HepG2 (cell line): ENCODE measurements around the gene TMC4. TPM values are rescaled to one million over a fixed set of nuclear protein-coding genes. Genes with fewer than 3 reads are reported as not detected.
A peak's percentile ranks its signal among the peaks of the same experiment; 100 is the strongest.

Experiments
- HOXA3 ChIP-seq: sonication (generic); formaldehyde crosslinking; IDR thresholded peaks from 2 replicates; pipeline ENCODE4 v1.5.0; 2020; ENCODE audit warnings: missing genetic modification reagents
- NCOA5 ChIP-seq: sonication (generic); formaldehyde crosslinking; IDR thresholded peaks from 2 replicates; pipeline ENCODE4 v1.4.0; 2020; ENCODE audit warnings: missing genetic modification reagents
- RBM39 ChIP-seq: fragments of 200-400 bp; formaldehyde crosslinking; IDR thresholded peaks from one replicate; pipeline ENCODE4 v1.6.1; 2018; ENCODE audit warnings: antibody characterized with exemption, mild to moderate bottlenecking, low read depth, low read length; ENCODE audit not compliant: poor library complexity, severe bottlenecking
- SMAD9 ChIP-seq: sonication (generic); formaldehyde crosslinking; IDR thresholded peaks from 2 replicates; pipeline ENCODE4 v1.5.1; 2020; ENCODE audit warnings: mild to moderate bottlenecking, missing genetic modification reagents
- SMARCC2 ChIP-seq: fragments of 450-650 bp; IDR thresholded peaks from 2 replicates; pipeline ENCODE4 v1.6.1; 2017; ENCODE audit warnings: antibody characterized with exemption, mild to moderate bottlenecking
- SNRNP70 ChIP-seq: fragments of 200-400 bp; formaldehyde crosslinking; IDR thresholded peaks from 2 replicates; pipeline ENCODE4 v1.6.1; 2017; ENCODE audit warnings: mild to moderate bottlenecking, low read depth, low read length, moderate library complexity
- TEAD3 ChIP-seq: optimal IDR thresholded peaks from 2 replicates; pipeline ENCODE3; 2016; ENCODE audit warnings: borderline replicate concordance
- TOE1 ChIP-seq: sonication (generic); formaldehyde crosslinking; IDR thresholded peaks from 2 replicates; pipeline ENCODE4 v1.4.0; 2020; ENCODE audit warnings: mild to moderate bottlenecking, missing genetic modification reagents
- ZNF143 ChIP-seq: sonication (generic); formaldehyde crosslinking; IDR thresholded peaks from 2 replicates; pipeline ENCODE4 v1.4.0; 2020; ENCODE audit warnings: missing genetic modification reagents
- ZNF292 ChIP-seq: sonication (generic); formaldehyde crosslinking; IDR thresholded peaks from 2 replicates; pipeline ENCODE4 v1.8.1; 2022; ENCODE audit warnings: mild to moderate bottlenecking, low read depth, missing genetic modification reagents, borderline replicate concordance
- ZNF460 ChIP-seq: sonication (generic); formaldehyde crosslinking; IDR thresholded peaks from 2 replicates; pipeline ENCODE4 v1.5.1; 2020; ENCODE audit warnings: missing genetic modification reagents, mild to moderate bottlenecking, borderline replicate concordance
- polyA plus RNA-seq, 8 experiments: library from polyadenylated mRNA; depleted of rRNA in 3 of 8; stranded (reverse) in 7 of 8; unstranded in 1 of 8; fragments of >200 nt; fragmentation: Illumina TruSeq in 4 of 8; extraction: Trizol in 4 of 8; gene quantifications; 2 replicates each; pipeline versions ENCODE4 v1.2.1 to v1.2.3, GENCODE V29; 2011 to 2016; ENCODE audit warnings: low read depth in 4 of 8, missing spikeins in 1 of 8, mixed read lengths in 1 of 8; ENCODE audit not compliant: insufficient read depth in 1 of 8
- total RNA-seq, 5 experiments: library from RNA; depleted of rRNA; stranded (reverse); fragments of >200 nt; fragmentation: Illumina TruSeq; extraction: Trizol; gene quantifications; 2 replicates each; pipeline ENCODE4 v1.2.3, GENCODE V29; 2016; ENCODE audit warnings: low read depth in 1 of 5
- TF ChIP-seq, protein P1 (sequence below), 2 experiments: sonication (generic) in 1 of 2; formaldehyde crosslinking in 1 of 2; IDR thresholded peaks; 2 replicates each; pipeline versions ENCODE4 v1.4.0 to v1.6.1; 2016 to 2020; ENCODE audit warnings: borderline replicate concordance in 1 of 2, low read depth in 1 of 2, mild to moderate bottlenecking in 1 of 2, missing genetic modification reagents in 1 of 2
- TF ChIP-seq, protein P2 (sequence below): sonication (generic); formaldehyde crosslinking; IDR thresholded peaks from 2 replicates; pipeline ENCODE4 v1.5.0; 2020; ENCODE audit warnings: mild to moderate bottlenecking, missing genetic modification reagents, moderate library complexity
- TF ChIP-seq, protein P3 (sequence below): IDR thresholded peaks from 2 replicates; pipeline ENCODE4 v1.6.1; 2016; ENCODE audit warnings: low read depth, borderline replicate concordance
- TF ChIP-seq, protein P4 (sequence below), 2 experiments: sonication (generic) in 1 of 2; formaldehyde crosslinking in 1 of 2; IDR thresholded peaks; 2 replicates each; pipeline versions ENCODE4 v1.5.1 to v1.6.1; 2011 to 2020; ENCODE audit warnings: borderline replicate concordance in 1 of 2, low read depth in 1 of 2, low read length in 1 of 2, mild to moderate bottlenecking in 1 of 2, missing genetic modification reagents in 1 of 2, moderate library complexity in 1 of 2
- TF ChIP-seq, protein P5 (sequence below): IDR thresholded peaks from 2 replicates; pipeline ENCODE4 v1.6.1; 2016; ENCODE audit warnings: control low read depth

TMC4 gene
- total and polyA plus RNA-seq, 2 of the 13 experiments (the other 11 are each of a cell fraction or from before 2014, with no cell fraction given) = 0.13 to 0.24 TPM

DNA sequence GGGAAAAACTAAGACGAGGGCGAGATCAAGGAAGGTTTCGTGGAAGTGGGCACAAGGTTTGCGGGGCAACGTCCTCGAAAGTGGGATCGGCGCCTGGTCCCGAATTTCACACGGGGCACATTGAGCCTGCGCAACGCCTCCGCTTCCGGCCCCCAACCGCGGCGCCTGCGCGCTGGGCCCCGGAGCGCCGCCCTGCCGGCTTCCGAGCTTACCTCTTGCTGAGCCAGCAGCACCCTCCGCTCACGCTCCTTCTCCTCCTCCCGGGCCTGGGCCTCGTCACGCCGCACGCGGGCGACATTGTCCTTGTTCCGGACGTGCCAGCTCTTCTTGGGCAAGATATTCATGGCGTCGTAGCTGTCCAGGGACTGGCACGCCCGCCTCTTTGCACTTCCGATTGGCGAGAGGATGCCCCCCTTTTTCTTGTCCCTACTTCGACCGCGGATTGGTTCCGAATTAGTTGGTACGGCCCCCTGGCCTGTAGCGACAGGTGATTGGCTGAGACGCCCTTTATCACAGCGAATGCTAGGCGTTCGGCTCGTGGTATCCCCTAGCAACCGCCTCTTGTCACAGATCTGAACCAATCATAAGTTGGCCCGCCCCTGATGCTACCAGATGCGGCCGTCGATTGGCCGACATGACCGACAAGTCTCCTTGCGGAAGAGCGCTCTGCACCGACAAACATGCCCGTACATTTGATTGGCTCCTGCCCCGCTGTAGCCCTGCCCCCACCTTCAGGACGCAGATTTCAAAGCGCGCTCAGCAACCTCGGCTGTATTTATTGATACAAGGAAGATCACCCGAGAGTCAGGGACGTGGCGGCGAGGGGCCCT is 13.4 kb downstream of the TMC4 start, which contains the start of gene LENG1 (continued):
- TF ChIP-seq, protein P1, sequence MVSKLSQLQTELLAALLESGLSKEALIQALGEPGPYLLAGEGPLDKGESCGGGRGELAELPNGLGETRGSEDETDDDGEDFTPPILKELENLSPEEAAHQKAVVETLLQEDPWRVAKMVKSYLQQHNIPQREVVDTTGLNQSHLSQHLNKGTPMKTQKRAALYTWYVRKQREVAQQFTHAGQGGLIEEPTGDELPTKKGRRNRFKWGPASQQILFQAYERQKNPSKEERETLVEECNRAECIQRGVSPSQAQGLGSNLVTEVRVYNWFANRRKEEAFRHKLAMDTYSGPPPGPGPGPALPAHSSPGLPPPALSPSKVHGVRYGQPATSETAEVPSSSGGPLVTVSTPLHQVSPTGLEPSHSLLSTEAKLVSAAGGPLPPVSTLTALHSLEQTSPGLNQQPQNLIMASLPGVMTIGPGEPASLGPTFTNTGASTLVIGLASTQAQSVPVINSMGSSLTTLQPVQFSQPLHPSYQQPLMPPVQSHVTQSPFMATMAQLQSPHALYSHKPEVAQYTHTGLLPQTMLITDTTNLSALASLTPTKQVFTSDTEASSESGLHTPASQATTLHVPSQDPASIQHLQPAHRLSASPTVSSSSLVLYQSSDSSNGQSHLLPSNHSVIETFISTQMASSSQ (IDR thresholded peaks at IDR 0.05; ENCODE audit: low read depth) = no peak
- TF ChIP-seq, protein P1 (CRISPR knock-in tag; IDR thresholded peaks at IDR 0.05; ENCODE audit: borderline replicate concordance) = peak; percentile 50; the same call in 1 of the 2 replicates
- TF ChIP-seq, protein P2, sequence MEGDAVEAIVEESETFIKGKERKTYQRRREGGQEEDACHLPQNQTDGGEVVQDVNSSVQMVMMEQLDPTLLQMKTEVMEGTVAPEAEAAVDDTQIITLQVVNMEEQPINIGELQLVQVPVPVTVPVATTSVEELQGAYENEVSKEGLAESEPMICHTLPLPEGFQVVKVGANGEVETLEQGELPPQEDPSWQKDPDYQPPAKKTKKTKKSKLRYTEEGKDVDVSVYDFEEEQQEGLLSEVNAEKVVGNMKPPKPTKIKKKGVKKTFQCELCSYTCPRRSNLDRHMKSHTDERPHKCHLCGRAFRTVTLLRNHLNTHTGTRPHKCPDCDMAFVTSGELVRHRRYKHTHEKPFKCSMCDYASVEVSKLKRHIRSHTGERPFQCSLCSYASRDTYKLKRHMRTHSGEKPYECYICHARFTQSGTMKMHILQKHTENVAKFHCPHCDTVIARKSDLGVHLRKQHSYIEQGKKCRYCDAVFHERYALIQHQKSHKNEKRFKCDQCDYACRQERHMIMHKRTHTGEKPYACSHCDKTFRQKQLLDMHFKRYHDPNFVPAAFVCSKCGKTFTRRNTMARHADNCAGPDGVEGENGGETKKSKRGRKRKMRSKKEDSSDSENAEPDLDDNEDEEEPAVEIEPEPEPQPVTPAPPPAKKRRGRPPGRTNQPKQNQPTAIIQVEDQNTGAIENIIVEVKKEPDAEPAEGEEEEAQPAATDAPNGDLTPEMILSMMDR = peak; percentile 68
- no peak for TF ChIP-seq ZNF460 (CRISPR knock-in tag)
- no peak for TF ChIP-seq ZNF292 (CRISPR knock-in tag)
- no peak for TF ChIP-seq SMAD9 (CRISPR knock-in tag)
- TF ChIP-seq RBM39 = peak; percentile 77
- TF ChIP-seq, protein P3, sequence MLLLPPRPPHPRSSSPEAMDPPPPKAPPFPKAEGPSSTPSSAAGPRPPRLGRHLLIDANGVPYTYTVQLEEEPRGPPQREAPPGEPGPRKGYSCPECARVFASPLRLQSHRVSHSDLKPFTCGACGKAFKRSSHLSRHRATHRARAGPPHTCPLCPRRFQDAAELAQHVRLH (CRISPR knock-in tag) = peak; percentile 48
- TF ChIP-seq TOE1 (CRISPR knock-in tag) = no peak
- TF ChIP-seq, protein P4, sequence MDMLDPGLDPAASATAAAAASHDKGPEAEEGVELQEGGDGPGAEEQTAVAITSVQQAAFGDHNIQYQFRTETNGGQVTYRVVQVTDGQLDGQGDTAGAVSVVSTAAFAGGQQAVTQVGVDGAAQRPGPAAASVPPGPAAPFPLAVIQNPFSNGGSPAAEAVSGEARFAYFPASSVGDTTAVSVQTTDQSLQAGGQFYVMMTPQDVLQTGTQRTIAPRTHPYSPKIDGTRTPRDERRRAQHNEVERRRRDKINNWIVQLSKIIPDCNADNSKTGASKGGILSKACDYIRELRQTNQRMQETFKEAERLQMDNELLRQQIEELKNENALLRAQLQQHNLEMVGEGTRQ (IDR thresholded peaks at IDR 0.05; ENCODE audit: low read depth, low read length) = no peak
- TF ChIP-seq, protein P4 (CRISPR knock-in tag; IDR thresholded peaks at IDR 0.05; ENCODE audit: borderline replicate concordance) = no peak
- TF ChIP-seq SMARCC2 = no peak
- TF ChIP-seq ZNF143 (CRISPR knock-in tag) = no peak; the same call in 1 of the 2 replicates
- peak; percentile 51 for TF ChIP-seq TEAD3 (CRISPR knock-in tag)
- TF ChIP-seq NCOA5 = no peak
- TF ChIP-seq, protein P5, sequence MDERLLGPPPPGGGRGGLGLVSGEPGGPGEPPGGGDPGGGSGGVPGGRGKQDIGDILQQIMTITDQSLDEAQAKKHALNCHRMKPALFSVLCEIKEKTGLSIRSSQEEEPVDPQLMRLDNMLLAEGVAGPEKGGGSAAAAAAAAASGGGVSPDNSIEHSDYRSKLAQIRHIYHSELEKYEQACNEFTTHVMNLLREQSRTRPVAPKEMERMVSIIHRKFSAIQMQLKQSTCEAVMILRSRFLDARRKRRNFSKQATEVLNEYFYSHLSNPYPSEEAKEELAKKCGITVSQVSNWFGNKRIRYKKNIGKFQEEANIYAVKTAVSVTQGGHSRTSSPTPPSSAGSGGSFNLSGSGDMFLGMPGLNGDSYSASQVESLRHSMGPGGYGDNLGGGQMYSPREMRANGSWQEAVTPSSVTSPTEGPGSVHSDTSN = peak; percentile 82
- TF ChIP-seq SNRNP70 = no peak
- TF ChIP-seq HOXA3 = no peak; the same call in 1 of the 2 replicates
